A549 (cell line): ENCODE data around the gene KRT73. TPM values are rescaled to one million over a fixed set of nuclear protein-coding genes. Genes with fewer than 3 reads are reported as not detected.

Source experiments
- ATAC-seq, 2 experiments: fragments of 200-7000 bp in 1 of 2; fragments of >200 bp in 1 of 2; cut with Nextera tagmentation in 1 of 2; cut with Tn5 transposase in 1 of 2; 3 replicates each; pipeline versions ENCODE4 v1.8.0 to v1.9.1; 2018 to 2020; ENCODE audit warnings: mild to moderate bottlenecking in 1 of 2, moderate library complexity in 1 of 2
- CTCF ChIA-PET: fragments of 300-600 bp; sonication (Branson Sonifier 250); formaldehyde crosslinking; extraction: SDS; loops from one replicate; lab custom pipeline; 2021; ENCODE audit warnings: antibody characterized with exemption, inconsistent platforms; lab: Yijun Ruan, JAX
- POLR2A ChIA-PET: fragments of 350-600 bp; formaldehyde crosslinking; extraction: SDS; loops from one replicate; lab custom pipeline; 2021; ENCODE audit warnings: antibody characterized with exemption, inconsistent platforms; lab: Yijun Ruan, JAX
- DNase-seq, 2 experiments: peaks; one replicate each; pipeline versions ENCODE4 v3.0.0 to v3.0.0-alpha.2; 2011 to 2016; ENCODE audit warnings: low read depth in 1 of 2, low spot score in 1 of 2
- FAIRE-seq: peaks from 2 replicates; lab custom pipeline; 2011; peaks lifted over from hg19 to GRCh38; lab: Jason Lieb, UNC
- H3K27ac ChIP-seq, 2 experiments: fragments of >200 bp; sonication (Bioruptor Twin); formaldehyde crosslinking; 3 replicates each; pipeline ENCODE4 v1.5.1; 2016 to 2017
- H3K4me1 ChIP-seq: fragments of >200 bp; sonication (Bioruptor Twin); formaldehyde crosslinking; 3 replicates; pipeline ENCODE4 v1.6.1; 2016
- H3K4me2 ChIP-seq: fragments of >200 bp; sonication (Bioruptor Twin); formaldehyde crosslinking; 3 replicates; pipeline ENCODE4 v1.6.1; 2016
- H3K4me3 ChIP-seq: fragments of >200 bp; sonication (Bioruptor Twin); formaldehyde crosslinking; 3 replicates; pipeline ENCODE4 v1.5.1; 2016
- H3K9me3 ChIP-seq: fragments of >200 bp; sonication (Bioruptor Twin); formaldehyde crosslinking; 3 replicates; pipeline ENCODE4 v1.6.1; 2016
- BCL3 ChIP-seq: fragments of >200 bp; sonication (Bioruptor Twin); formaldehyde crosslinking; IDR thresholded peaks from 3 replicates; pipeline ENCODE4 v1.6.1; 2016
- BHLHE40 ChIP-seq: IDR thresholded peaks from 2 replicates; pipeline ENCODE4 v1.6.1; 2012; ENCODE audit warnings: low read depth, low read length, inconsistent platforms
- CBX8 ChIP-seq: fragments of 200-600 bp; sonication (generic); IDR thresholded peaks from 2 replicates; pipeline ENCODE4 v1.6.1; 2016
- CEBPB ChIP-seq, 2 experiments: fragments of >200 bp in 1 of 2; sonication (Bioruptor Twin) in 1 of 2; formaldehyde crosslinking in 1 of 2; IDR thresholded peaks; 2 replicates each; pipeline ENCODE4 v1.6.1; 2012 to 2016
- E2F6 ChIP-seq: IDR thresholded peaks from 2 replicates; pipeline ENCODE4 v1.6.1; 2012; ENCODE audit warnings: low read depth, borderline replicate concordance
- EHF ChIP-seq: fragments of 250-450 bp; sonication (Bioruptor Pico); IDR thresholded peaks from 2 replicates; pipeline ENCODE4 v1.5.0; 2020; ENCODE audit warnings: mild to moderate bottlenecking
- EHMT2 ChIP-seq: fragments of 200-600 bp; sonication (generic); IDR thresholded peaks from 2 replicates; pipeline ENCODE4 v1.6.1; 2016; ENCODE audit warnings: antibody characterized with exemption, low read depth, mild to moderate bottlenecking, moderate library complexity
- ELK1 ChIP-seq: fragments of 150-350 bp; IDR thresholded peaks from 2 replicates; pipeline ENCODE4 v1.6.1; 2014; ENCODE audit warnings: low read depth, mild to moderate bottlenecking, low read length
- FOSB ChIP-seq: fragments of 250-450 bp; sonication (Bioruptor Pico); IDR thresholded peaks from 2 replicates; pipeline ENCODE4 v1.5.0; 2020; ENCODE audit warnings: mild to moderate bottlenecking, moderate library complexity
- GATA3 ChIP-seq: IDR thresholded peaks from 2 replicates; pipeline ENCODE4 v1.6.1; 2012; ENCODE audit warnings: borderline replicate concordance
- HMGXB4 ChIP-seq: fragments of 250-450 bp; sonication (Bioruptor Pico); IDR thresholded peaks from 2 replicates; pipeline ENCODE4 v1.5.0; 2021; ENCODE audit warnings: mild to moderate bottlenecking, moderate library complexity, borderline replicate concordance
- KDM5A ChIP-seq: fragments of 200-600 bp; sonication (generic); IDR thresholded peaks from 2 replicates; pipeline ENCODE4 v1.6.1; 2016; ENCODE audit warnings: antibody characterized with exemption, mild to moderate bottlenecking
- MAX ChIP-seq: IDR thresholded peaks from 2 replicates; pipeline ENCODE4 v1.6.1; 2012
- MAZ ChIP-seq: fragments of 150-350 bp; IDR thresholded peaks from 2 replicates; pipeline ENCODE4 v1.6.1; 2014; ENCODE audit warnings: antibody characterized with exemption, low read depth, low read length, borderline replicate concordance
- NFE2L2 ChIP-seq: fragments of 150-350 bp; conservative IDR thresholded peaks from 2 replicates; pipeline ENCODE4 v1.6.1; 2014; ENCODE audit warnings: low read length
- PBX3 ChIP-seq: IDR thresholded peaks from 2 replicates; pipeline ENCODE4 v1.6.1; 2012
- RAD21 ChIP-seq, 2 experiments: fragments of >200 bp in 1 of 2; sonication (Bioruptor Twin) in 1 of 2; formaldehyde crosslinking in 1 of 2; IDR thresholded peaks in 1 of 2; conservative IDR thresholded peaks in 1 of 2; 2 replicates in 1 of 2; 3 replicates in 1 of 2; pipeline ENCODE4 v1.6.1; 2012 to 2018; ENCODE audit warnings: inconsistent platforms in 1 of 2
- RARB ChIP-seq: fragments of 250-450 bp; sonication (Bioruptor Pico); IDR thresholded peaks from 2 replicates; pipeline ENCODE4 v1.8.0; 2021; ENCODE audit warnings: mild to moderate bottlenecking, moderate library complexity
- REST ChIP-seq: fragments of 200-600 bp; sonication (generic); IDR thresholded peaks from 2 replicates; pipeline ENCODE4 v1.6.1; 2016; ENCODE audit warnings: antibody characterized with exemption, mild to moderate bottlenecking, moderate library complexity
- RFX5 ChIP-seq: fragments of 450-650 bp; IDR thresholded peaks from 2 replicates; pipeline ENCODE4 v1.7.1; 2014; ENCODE audit warnings: antibody characterized with exemption, mild to moderate bottlenecking, moderate library complexity
- RNF2 ChIP-seq: fragments of 200-600 bp; sonication (generic); IDR thresholded peaks from 2 replicates; pipeline ENCODE4 v1.6.1; 2016; ENCODE audit warnings: low read depth, mild to moderate bottlenecking, antibody characterized with exemption, moderate library complexity, borderline replicate concordance
- SREBF2 ChIP-seq: fragments of 450-650 bp; IDR thresholded peaks from 2 replicates; pipeline ENCODE4 v1.6.1; 2014; ENCODE audit warnings: mild to moderate bottlenecking, moderate library complexity
- ZSCAN20 ChIP-seq: fragments of 250-450 bp; sonication (Bioruptor Pico); IDR thresholded peaks from 2 replicates; pipeline ENCODE4 v1.8.0; 2022; ENCODE audit warnings: mild to moderate bottlenecking, moderate library complexity
- WGBS: methylation state at CpG from one replicate; pipeline ENCODE4 v1.1.6; 2017; ENCODE audit errors: missing lambda C conversion rate; 5-methylcytosine and 5-hydroxymethylcytosine counted together
- polyA plus RNA-seq, 4 experiments: library from polyadenylated mRNA; depleted of rRNA in 3 of 4; stranded (reverse); fragments of >200 nt; fragmentation: RNase III in 1 of 4; extraction: RNeasy Plus Mini Kit Qiagen cat#74134 plus additional on column Dnase treatment in 1 of 4; gene quantifications; 2 replicates in 3 of 4; 3 replicates in 1 of 4; pipeline ENCODE4 v1.2.3, GENCODE V29; 2011 to 2017

Gene KRT73
- polyA plus RNA-seq, 2 of the 4 experiments (the other 2 are of a cell fraction): not detected

GRCh38 chr12:52662918-52663229, 44.5 kb upstream of the KRT73 start:
- Histone ChIP-seq H3K4me3 (no peak overlapping the region), H3K9me3 (no peaks in the 10 kb centered on the region), H3K4me2 (no peak overlapping the region), H3K27ac (no peak overlapping the region), H3K4me1 (no peaks in the 10 kb centered on the region)
- ATAC-seq (no peak), FAIRE-seq (no peak), DNase-seq (no peak)
- CTCF ChIA-PET: interaction anchor here (1.1 kb wide), 1 partner anchor 25 kb away, joined by 3 read pairs; no protein-coding TSS in a partner anchor
- POLR2A ChIA-PET: no interaction called here
- TF ChIP-seq KDM5A (no peak), RAD21 (conservative IDR thresholded peaks at IDR 0.05 in 1 of 2, IDR thresholded peaks at IDR 0.05 in 1 of 2) (no peak), REST (no peak), NFE2L2 (no peak), ZSCAN20 (CRISPR knock-in tag) (no peak), BCL3 (no peak), CEBPB (IDR thresholded peaks at IDR 0.05) (no peak), BHLHE40 (no peak), ELK1 (no peak), CBX8 (no peak), PBX3 (no peak)

- TF ChIP-seq RNF2: no peak
- no peak for TF ChIP-seq SREBF2
- no peak for TF ChIP-seq GATA3
- no peak for TF ChIP-seq RARB
- TF ChIP-seq EHF (CRISPR knock-in tag): no peak
- TF ChIP-seq HMGXB4 (CRISPR knock-in tag): no peak
- no peak for TF ChIP-seq E2F6
- no peak for TF ChIP-seq MAZ
- TF ChIP-seq FOSB (CRISPR knock-in tag): no peak
- TF ChIP-seq EHMT2: no peak
- no peak for TF ChIP-seq ELK1
- TF ChIP-seq MAX: no peak
- no peak for TF ChIP-seq RFX5
- TF ChIP-seq, all 56 proteins: peak for 0
- ChIA-PET POLR2A (no interaction called here), CTCF (interaction anchor here (1.1 kb wide), 1 partner anchor 25 kb away, joined by 3 read pairs; no protein-coding TSS in a partner anchor)
- no peaks in the 10 kb centered on the region for H3K9me3 ChIP-seq
- ATAC-seq (no peak), FAIRE-seq (no peak), DNase-seq (no peak)
- H3K27ac ChIP-seq: no peak overlapping the region
- no peak overlapping the region for H3K4me3 ChIP-seq
- H3K4me1 ChIP-seq: no peaks in the 10 kb centered on the region
- no peak overlapping the region for H3K4me2 ChIP-seq
- 73% methylated on average over 10 of the region's 10 CpGs for WGBS
Observed at GRCh38 chr12:52662093-52662917, 43.9 kb upstream of the KRT73 start.
